IMR-90 (cell line): Measurements from ENCODE around the gene METRNL. TPM values are rescaled to one million over a fixed set of nuclear protein-coding genes. Genes with fewer than 3 reads are reported as not detected.

Experiments used
- ATAC-seq: fragments of 200-7000 bp; cut with Tn5 transposase; 2 replicates; pipeline ENCODE4 v1.9.1; 2020; ENCODE audit warnings: low read depth, mild to moderate bottlenecking, moderate library complexity
- BruUV-seq: library from RNA; stranded (reverse); fragments of 400-500 nt; replicated peaks from 2 replicates; lab custom pipeline; 2021; lab: Mats Ljungman, UMichigan
- CTCF ChIA-PET: fragments of 300-600 bp; formaldehyde crosslinking; extraction: SDS; loops from one replicate; lab custom pipeline; 2021; ENCODE audit warnings: antibody characterized with exemption; lab: Yijun Ruan, JAX
- POLR2A ChIA-PET: fragments of 300-600 bp; sonication (Branson Sonifier 250); formaldehyde crosslinking; loops from one replicate; lab custom pipeline; 2022; ENCODE audit warnings: antibody characterized with exemption; ENCODE audit not compliant: unreplicated experiment; lab: Charles Lee
- DNase-seq: peaks from one replicate; pipeline ENCODE4 v3.0.0; 2013
- H2AFZ ChIP-seq: replicated peaks from 2 replicates; pipeline ENCODE3; 2013; ENCODE audit warnings: low read length, mild to moderate bottlenecking; ENCODE audit not compliant: poor library complexity
- H2AK5ac ChIP-seq: 2 replicates; pipeline ENCODE4 v1.6.1; 2013; ENCODE audit warnings: low read depth, low read length, inconsistent platforms
- H2AK9ac ChIP-seq: replicated peaks from 2 replicates; pipeline ENCODE3; 2013; ENCODE audit warnings: mild to moderate bottlenecking, low read depth, low read length, moderate library complexity; ENCODE audit not compliant: poor library complexity
- H2BK120ac ChIP-seq: 2 replicates; pipeline ENCODE4 v1.6.1; 2013; ENCODE audit warnings: low read depth, low read length, inconsistent platforms
- H2BK15ac ChIP-seq: 3 replicates; pipeline ENCODE4 v1.6.1; 2013; ENCODE audit warnings: low read depth, low read length, inconsistent platforms
- H2BK20ac ChIP-seq: 2 replicates; pipeline ENCODE4 v1.6.1; 2013; ENCODE audit warnings: low read depth, mild to moderate bottlenecking, inconsistent platforms, low read length, moderate library complexity
- H2BK5ac ChIP-seq: 2 replicates; pipeline ENCODE4 v1.6.1; 2013; ENCODE audit warnings: mild to moderate bottlenecking, low read depth, low read length, inconsistent platforms; ENCODE audit not compliant: poor library complexity, severe bottlenecking
- H3K14ac ChIP-seq: replicated peaks from 2 replicates; pipeline ENCODE4 v1.6.1; 2013; ENCODE audit warnings: low read depth, low read length, inconsistent platforms
- H3K18ac ChIP-seq: 2 replicates; pipeline ENCODE4 v1.6.1; 2013; ENCODE audit warnings: low read depth, low read length, control low read depth
- H3K23ac ChIP-seq: 2 replicates; pipeline ENCODE4 v1.6.1; 2013; ENCODE audit warnings: low read depth, low read length, inconsistent platforms
- H3K27ac ChIP-seq: 2 replicates; pipeline ENCODE4 v1.5.1; 2013; ENCODE audit warnings: mild to moderate bottlenecking, control low read depth, low read length; ENCODE audit not compliant: insufficient read depth
- H3K27me3 ChIP-seq: 2 replicates; pipeline ENCODE4 v1.6.1; 2013; ENCODE audit warnings: low read length; ENCODE audit not compliant: control insufficient read depth, insufficient read depth
- H3K36me3 ChIP-seq: 2 replicates; pipeline ENCODE4 v1.6.1; 2013; ENCODE audit warnings: low read length, mixed read lengths; ENCODE audit not compliant: control insufficient read depth, insufficient read depth
- H3K4ac ChIP-seq: 2 replicates; pipeline ENCODE4 v1.6.1; 2013; ENCODE audit warnings: low read depth, low read length, inconsistent platforms
- H3K4me1 ChIP-seq: 2 replicates; pipeline ENCODE4 v1.6.1; 2013; ENCODE audit warnings: low read length, mixed read lengths; ENCODE audit not compliant: control insufficient read depth, insufficient read depth
- H3K4me2 ChIP-seq: 2 replicates; pipeline ENCODE4 v1.6.1; 2013; ENCODE audit warnings: low read depth, mild to moderate bottlenecking, control low read depth, low read length, moderate library complexity
- H3K4me3 ChIP-seq: 2 replicates; pipeline ENCODE4 v1.5.1; 2013; ENCODE audit warnings: low read depth, mild to moderate bottlenecking, control low read depth, low read length, moderate library complexity; ENCODE audit not compliant: insufficient read depth
- H3K56ac ChIP-seq: 2 replicates; pipeline ENCODE4 v1.6.1; 2013; ENCODE audit warnings: low read length, inconsistent platforms; ENCODE audit not compliant: insufficient read depth; ENCODE audit errors: extremely low read depth
- H3K79me1 ChIP-seq, 2 experiments: 2 replicates each; pipeline ENCODE4 v1.6.1; 2013; ENCODE audit warnings: low read length in 2 of 2, inconsistent platforms in 1 of 2, low read depth in 1 of 2
- H3K9ac ChIP-seq: 2 replicates; pipeline ENCODE4 v1.6.1; 2013; ENCODE audit warnings: low read depth, low read length, control low read depth
- H3K9me1 ChIP-seq: 2 replicates; pipeline ENCODE4 v1.6.1; 2013; ENCODE audit warnings: low read length, inconsistent platforms; ENCODE audit not compliant: insufficient read depth
- H3K9me3 ChIP-seq: 2 replicates; pipeline ENCODE4 v1.6.1; 2013; ENCODE audit warnings: low read length; ENCODE audit not compliant: control insufficient read depth, insufficient read depth
- H4K20me1 ChIP-seq: 2 replicates; pipeline ENCODE4 v1.6.1; 2013; ENCODE audit warnings: low read length, inconsistent platforms; ENCODE audit not compliant: insufficient read depth
- H4K5ac ChIP-seq: 2 replicates; pipeline ENCODE4 v1.6.1; 2013; ENCODE audit warnings: mild to moderate bottlenecking, low read depth, low read length, control low read depth
- H4K8ac ChIP-seq, 2 experiments: 2 replicates each; pipeline ENCODE4 v1.6.1; 2013; ENCODE audit warnings: low read depth in 2 of 2, low read length in 2 of 2, control low read depth in 1 of 2, inconsistent platforms in 1 of 2
- H4K91ac ChIP-seq: 2 replicates; pipeline ENCODE4 v1.6.1; 2013; ENCODE audit warnings: low read depth, low read length, inconsistent platforms; ENCODE audit not compliant: insufficient read depth
- BHLHE40 ChIP-seq: fragments of 150-350 bp; IDR thresholded peaks from 2 replicates; pipeline ENCODE4 v1.6.1; 2016; ENCODE audit warnings: mild to moderate bottlenecking, low read depth, low read length
- CEBPB ChIP-seq: IDR thresholded peaks from 2 replicates; pipeline ENCODE4 v1.6.1; 2012; ENCODE audit warnings: low read depth, low read length, improper control_type of control experiment
- CHD1 ChIP-seq: IDR thresholded peaks from 2 replicates; pipeline ENCODE4 v1.6.1; 2012; ENCODE audit warnings: low read depth, low read length, improper control_type of control experiment
- FOS ChIP-seq: fragments of 150-350 bp; IDR thresholded peaks from 2 replicates; pipeline ENCODE4 v1.6.1; 2016; ENCODE audit warnings: low read depth, low read length
- MAFK ChIP-seq: IDR thresholded peaks from 2 replicates; pipeline ENCODE4 v1.6.1; 2012; ENCODE audit warnings: low read depth, low read length, improper control_type of control experiment
- MAZ ChIP-seq: IDR thresholded peaks from 2 replicates; pipeline ENCODE4 v1.6.1; 2012; ENCODE audit warnings: low read depth, mild to moderate bottlenecking, low read length, improper control_type of control experiment, moderate library complexity, borderline replicate concordance
- MXI1 ChIP-seq: IDR thresholded peaks from 2 replicates; pipeline ENCODE4 v1.6.1; 2012; ENCODE audit warnings: low read depth, mild to moderate bottlenecking, low read length, moderate library complexity, borderline replicate concordance
- NFE2L2 ChIP-seq: fragments of 150-350 bp; IDR thresholded peaks from 2 replicates; pipeline ENCODE4 v1.6.1; 2016; ENCODE audit warnings: low read depth, mild to moderate bottlenecking, low read length
- POLR2A ChIP-seq: IDR thresholded peaks from 2 replicates; pipeline ENCODE4 v1.6.1; 2012; ENCODE audit warnings: mild to moderate bottlenecking, low read depth, low read length
- RAD21 ChIP-seq: IDR thresholded peaks from 2 replicates; pipeline ENCODE4 v1.6.1; 2012; ENCODE audit warnings: low read length, improper control_type of control experiment
- RCOR1 ChIP-seq: IDR thresholded peaks from 2 replicates; pipeline ENCODE4 v1.6.1; 2012; ENCODE audit warnings: mild to moderate bottlenecking, low read length, improper control_type of control experiment; ENCODE audit not compliant: insufficient replicate concordance
- RFX5 ChIP-seq: IDR thresholded peaks from 2 replicates; pipeline ENCODE4 v1.8.0; 2012; ENCODE audit warnings: low read depth, mild to moderate bottlenecking, low read length, moderate library complexity
- SMC3 ChIP-seq: fragments of 150-350 bp; IDR thresholded peaks from 2 replicates; pipeline ENCODE4 v1.6.1; 2016; ENCODE audit warnings: low read depth, mild to moderate bottlenecking, antibody characterized with exemption, low read length, moderate library complexity
- WGBS, 2 experiments: methylation state at CpG; one replicate each; pipeline versions ENCODE4 v1.1.5 to v1.1.7; 2013; ENCODE audit warnings: missing lambda C conversion rate in 2 of 2; ENCODE audit not compliant: insufficient read length in 1 of 2; ENCODE audit errors: extremely low coverage in 2 of 2; 5-methylcytosine and 5-hydroxymethylcytosine counted together
- dilution Hi-C: fragments of 300-500 bp; cut with HindIII; formaldehyde crosslinking; loops from one replicate; pipeline ENCODE4 v1.14.3; 2018; ENCODE audit warnings: low sequenced_read_pairs; ENCODE audit not compliant: unreplicated experiment
- in situ Hi-C: fragments of 300-500 bp; cut with MboI; formaldehyde crosslinking; loops from 3 replicates; pipeline ENCODE4 v1.14.3; 2019; ENCODE audit warnings: low sequenced_read_pairs, inconsistent platforms, mixed read lengths
- intact Hi-C: fragments of 100-400 bp; cut with micrococcal nuclease; formaldehyde crosslinking; loops from 2 replicates; pipeline ENCODE4 v1.10.0; 2022
- polyA plus RNA-seq, 3 experiments: library from polyadenylated mRNA; depleted of rRNA; stranded (reverse); fragments of >200 nt; gene quantifications; 2 replicates each; pipeline ENCODE4 v1.2.3, GENCODE V29; 2012; ENCODE audit warnings: low replicate concordance in 1 of 3
- total RNA-seq: library from RNA; depleted of rRNA; stranded (reverse); fragments of >200 nt; gene quantifications from 2 replicates; pipeline ENCODE4 v1.2.3, GENCODE V29; 2012
- TF ChIP-seq, protein P1 (sequence below): conservative IDR thresholded peaks from 2 replicates; pipeline ENCODE4 v1.5.1; 2012; ENCODE audit warnings: mild to moderate bottlenecking, low read depth, low read length, improper control_type of control experiment
- TF ChIP-seq, protein P2 (sequence below): fragments of 150-350 bp; IDR thresholded peaks from 2 replicates; pipeline ENCODE4 v1.6.1; 2016; ENCODE audit warnings: low read depth, mild to moderate bottlenecking, low read length, moderate library complexity, borderline replicate concordance
- TF ChIP-seq, protein P3 (sequence below): fragments of 150-350 bp; IDR thresholded peaks from 2 replicates; pipeline ENCODE4 v1.6.1; 2017; ENCODE audit warnings: mild to moderate bottlenecking, antibody characterized with exemption, low read length, low read depth

The METRNL gene
- total and polyA plus RNA-seq, 2 of the 4 experiments (the other 2 are of a cell fraction), result 17.9 to 48.2 TPM

DNA sequence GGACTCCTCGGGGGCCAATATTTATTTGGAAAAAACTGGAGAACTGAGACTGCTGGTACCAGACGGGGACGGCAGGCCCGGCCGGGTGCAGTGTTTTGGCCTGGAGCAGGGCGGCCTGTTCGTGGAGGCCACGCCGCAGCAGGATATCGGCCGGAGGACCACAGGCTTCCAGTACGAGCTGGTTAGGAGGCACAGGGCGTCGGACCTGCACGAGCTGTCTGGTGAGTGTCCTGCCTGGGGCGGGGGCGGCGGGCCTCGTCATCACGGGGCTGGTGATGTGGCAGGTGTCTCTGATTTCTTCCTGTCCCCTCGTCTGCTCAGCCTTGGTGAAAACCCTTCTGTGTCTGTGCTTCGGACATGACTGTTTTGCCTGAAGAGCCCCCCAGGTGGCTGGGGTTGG lies 5.7 kb downstream of the METRNL start:
- Histone ChIP-seq H4K20me1 (peaks cover 87% of the 10 kb centered on the region), H4K91ac (no peak overlapping the region), H2BK15ac (no peak overlapping the region), H3K27me3 (no peaks in the 10 kb centered on the region), H3K9me3 (no peaks in the 10 kb centered on the region), H3K9me1 (peaks cover 43% of the 10 kb centered on the region), H2BK5ac (peak overlapping the region; percentile 99), H2BK120ac (peak overlapping the region; percentile 32), H2AFZ (peak overlapping the region; percentile 14), H3K4ac (peak overlapping the region; percentile 31; the same call in 1 of the 2 replicates), H3K23ac (no peak overlapping the region), H3K4me3 (no peak overlapping the region), H3K4me2 (no peak overlapping the region), H2BK20ac (no peak overlapping the region), H3K9ac (no peak overlapping the region), H3K36me3 (peaks cover 41% of the 10 kb centered on the region; the same call in 1 of the 2 replicates), H4K8ac (peak overlapping the region in 1 of 2 experiments; percentile 20; a peak in 1 of 4 replicates), H3K4me1 (peaks cover 51% of the 10 kb centered on the region), H2AK9ac (peak overlapping the region; percentile 94), H3K18ac (no peak overlapping the region), H3K56ac (no peak overlapping the region), H3K27ac (peak overlapping the region; percentile 54), H3K14ac (peak overlapping the region; percentile 41; the same call in 1 of the 2 replicates), H4K5ac (no peak overlapping the region), H2AK5ac (peak overlapping the region; percentile 82), H3K79me1 (peaks cover 4 to 80% of the 10 kb centered on the region in 2 experiments; a peak in 2 of 4 replicates)
- in situ Hi-C loops, result no loop called here
- 83% methylated on average over 12 of the region's 22 CpGs; no CpG with 5 or more reads in 1 of the 2 experiments for WGBS, 2 experiments
- CTCF ChIA-PET, result no interaction called here
- DNase-seq (no peak), ATAC-seq (no peak)
- dilution Hi-C loops, result no loop called here
- TF ChIP-seq RFX5, result no peak
- no peak for TF ChIP-seq RAD21
- TF ChIP-seq NFE2L2, result no peak
- TF ChIP-seq, protein P1, sequence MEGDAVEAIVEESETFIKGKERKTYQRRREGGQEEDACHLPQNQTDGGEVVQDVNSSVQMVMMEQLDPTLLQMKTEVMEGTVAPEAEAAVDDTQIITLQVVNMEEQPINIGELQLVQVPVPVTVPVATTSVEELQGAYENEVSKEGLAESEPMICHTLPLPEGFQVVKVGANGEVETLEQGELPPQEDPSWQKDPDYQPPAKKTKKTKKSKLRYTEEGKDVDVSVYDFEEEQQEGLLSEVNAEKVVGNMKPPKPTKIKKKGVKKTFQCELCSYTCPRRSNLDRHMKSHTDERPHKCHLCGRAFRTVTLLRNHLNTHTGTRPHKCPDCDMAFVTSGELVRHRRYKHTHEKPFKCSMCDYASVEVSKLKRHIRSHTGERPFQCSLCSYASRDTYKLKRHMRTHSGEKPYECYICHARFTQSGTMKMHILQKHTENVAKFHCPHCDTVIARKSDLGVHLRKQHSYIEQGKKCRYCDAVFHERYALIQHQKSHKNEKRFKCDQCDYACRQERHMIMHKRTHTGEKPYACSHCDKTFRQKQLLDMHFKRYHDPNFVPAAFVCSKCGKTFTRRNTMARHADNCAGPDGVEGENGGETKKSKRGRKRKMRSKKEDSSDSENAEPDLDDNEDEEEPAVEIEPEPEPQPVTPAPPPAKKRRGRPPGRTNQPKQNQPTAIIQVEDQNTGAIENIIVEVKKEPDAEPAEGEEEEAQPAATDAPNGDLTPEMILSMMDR, result no peak
- no peak for TF ChIP-seq MAZ
- no peak for TF ChIP-seq CEBPB
- no peak for TF ChIP-seq MXI1
- no peak for TF ChIP-seq FOS
- TF ChIP-seq RCOR1, result no peak
- no peak for TF ChIP-seq CHD1
- TF ChIP-seq BHLHE40, result no peak
- no peak for TF ChIP-seq POLR2A
- TF ChIP-seq, protein P2, sequence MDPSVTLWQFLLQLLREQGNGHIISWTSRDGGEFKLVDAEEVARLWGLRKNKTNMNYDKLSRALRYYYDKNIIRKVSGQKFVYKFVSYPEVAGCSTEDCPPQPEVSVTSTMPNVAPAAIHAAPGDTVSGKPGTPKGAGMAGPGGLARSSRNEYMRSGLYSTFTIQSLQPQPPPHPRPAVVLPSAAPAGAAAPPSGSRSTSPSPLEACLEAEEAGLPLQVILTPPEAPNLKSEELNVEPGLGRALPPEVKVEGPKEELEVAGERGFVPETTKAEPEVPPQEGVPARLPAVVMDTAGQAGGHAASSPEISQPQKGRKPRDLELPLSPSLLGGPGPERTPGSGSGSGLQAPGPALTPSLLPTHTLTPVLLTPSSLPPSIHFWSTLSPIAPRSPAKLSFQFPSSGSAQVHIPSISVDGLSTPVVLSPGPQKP, result no peak
- no peak for TF ChIP-seq MAFK
- TF ChIP-seq, protein P3, sequence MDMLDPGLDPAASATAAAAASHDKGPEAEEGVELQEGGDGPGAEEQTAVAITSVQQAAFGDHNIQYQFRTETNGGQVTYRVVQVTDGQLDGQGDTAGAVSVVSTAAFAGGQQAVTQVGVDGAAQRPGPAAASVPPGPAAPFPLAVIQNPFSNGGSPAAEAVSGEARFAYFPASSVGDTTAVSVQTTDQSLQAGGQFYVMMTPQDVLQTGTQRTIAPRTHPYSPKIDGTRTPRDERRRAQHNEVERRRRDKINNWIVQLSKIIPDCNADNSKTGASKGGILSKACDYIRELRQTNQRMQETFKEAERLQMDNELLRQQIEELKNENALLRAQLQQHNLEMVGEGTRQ, result no peak
- TF ChIP-seq SMC3, result no peak
- POLR2A ChIA-PET, result no interaction called here
- BruUV-seq, result no TSS peak
- intact Hi-C loops, result no loop called here
